Activated naive CD8-positive, alpha-beta T cell treated with anti-CD3 and anti-CD28 coated beads for 36 hours (primary cell): Measurements from ENCODE around the gene CSAG3. TPM values are rescaled to one million over a fixed set of nuclear protein-coding genes. Genes with fewer than 3 reads are reported as not detected.
"Not testable (repeated sequence)": the region's sequence is repeated elsewhere in the genome, so short reads cannot be mapped to it uniquely, and the experiment has no call there.

Experiments used
- DNase-seq: peaks from one replicate; pipeline ENCODE4 v3.0.0; 2021
- H3K27ac Mint-ChIP-seq: one replicate; pipeline ENCODE4 v1.8.0; 2022; ENCODE audit warnings: mild to moderate bottlenecking, moderate library complexity, mixed read lengths
- H3K27me3 Mint-ChIP-seq: one replicate; pipeline ENCODE4 v1.8.0; 2022; ENCODE audit warnings: mild to moderate bottlenecking, mixed read lengths
- H3K36me3 Mint-ChIP-seq: one replicate; pipeline ENCODE4 v1.8.0; 2021; ENCODE audit warnings: mild to moderate bottlenecking, mixed read lengths
- H3K4me1 Mint-ChIP-seq: one replicate; pipeline ENCODE4 v1.8.0; 2021; ENCODE audit warnings: mixed read lengths
- H3K4me3 Mint-ChIP-seq: one replicate; pipeline ENCODE4 v1.8.0; 2022; ENCODE audit warnings: mild to moderate bottlenecking, moderate library complexity, mixed read lengths
- H3K9me3 Mint-ChIP-seq: one replicate; pipeline ENCODE4 v1.8.0; 2022; ENCODE audit warnings: mixed read lengths
- total RNA-seq, 2 experiments: library from RNA; stranded (reverse); gene quantifications; one replicate each; pipeline ENCODE4 v1.2.3, GENCODE V29; 2021

CSAG3 gene
- total RNA-seq: not detected

DNA sequence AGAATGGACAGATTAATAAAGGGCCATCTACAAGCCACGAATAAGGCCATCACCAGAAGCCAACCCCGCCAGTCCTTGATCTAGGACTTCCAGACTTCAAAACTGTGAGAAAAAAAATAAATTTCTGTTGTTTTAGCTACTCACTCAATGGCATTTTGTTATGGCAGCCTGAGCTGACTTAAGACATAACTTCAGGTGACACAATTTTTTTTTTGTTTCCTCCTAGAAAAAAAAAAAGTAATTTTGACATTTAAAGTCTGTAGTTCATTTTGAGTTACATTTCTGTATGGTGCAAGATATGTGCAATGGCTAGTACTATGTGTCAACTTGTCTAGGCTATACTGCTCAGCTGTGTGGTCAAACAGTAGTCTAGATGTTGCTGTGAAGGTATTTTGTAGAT lies at the start of gene CSAG3:
Gene CSAG3, plus strand, starts transcription at position 301 of the 400 bp plus-strand sequence.
- H3K27me3 Mint-ChIP-seq, H3K9me3 Mint-ChIP-seq, H3K4me3 Mint-ChIP-seq, H3K27ac Mint-ChIP-seq, H3K4me1 Mint-ChIP-seq, DNase-seq, H3K36me3 Mint-ChIP-seq: not testable (repeated sequence)

DNA sequence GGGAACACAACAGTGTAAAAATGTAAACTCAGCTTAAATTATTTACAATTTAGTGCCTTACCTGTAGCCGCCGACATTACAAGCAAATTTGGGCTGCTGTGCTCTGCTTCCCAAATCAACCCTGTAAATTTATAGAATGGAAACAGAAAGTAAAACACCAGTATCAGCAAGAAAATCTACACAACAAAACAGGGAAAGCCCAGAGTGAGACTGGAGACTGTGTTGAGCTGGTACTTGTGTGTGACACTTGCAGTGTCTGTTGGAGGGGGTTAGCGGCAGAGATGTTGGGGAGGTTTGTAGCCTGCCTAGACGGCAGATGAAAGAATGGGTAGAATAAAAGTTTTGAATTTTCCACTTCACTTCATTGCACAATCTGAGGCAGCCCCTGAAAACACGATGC lies 45.8 kb upstream of the CSAG3 start:
- DNase-seq, H3K27me3 Mint-ChIP-seq, H3K4me3 Mint-ChIP-seq, H3K36me3 Mint-ChIP-seq, H3K9me3 Mint-ChIP-seq, H3K4me1 Mint-ChIP-seq, H3K27ac Mint-ChIP-seq: not testable (repeated sequence)

DNA sequence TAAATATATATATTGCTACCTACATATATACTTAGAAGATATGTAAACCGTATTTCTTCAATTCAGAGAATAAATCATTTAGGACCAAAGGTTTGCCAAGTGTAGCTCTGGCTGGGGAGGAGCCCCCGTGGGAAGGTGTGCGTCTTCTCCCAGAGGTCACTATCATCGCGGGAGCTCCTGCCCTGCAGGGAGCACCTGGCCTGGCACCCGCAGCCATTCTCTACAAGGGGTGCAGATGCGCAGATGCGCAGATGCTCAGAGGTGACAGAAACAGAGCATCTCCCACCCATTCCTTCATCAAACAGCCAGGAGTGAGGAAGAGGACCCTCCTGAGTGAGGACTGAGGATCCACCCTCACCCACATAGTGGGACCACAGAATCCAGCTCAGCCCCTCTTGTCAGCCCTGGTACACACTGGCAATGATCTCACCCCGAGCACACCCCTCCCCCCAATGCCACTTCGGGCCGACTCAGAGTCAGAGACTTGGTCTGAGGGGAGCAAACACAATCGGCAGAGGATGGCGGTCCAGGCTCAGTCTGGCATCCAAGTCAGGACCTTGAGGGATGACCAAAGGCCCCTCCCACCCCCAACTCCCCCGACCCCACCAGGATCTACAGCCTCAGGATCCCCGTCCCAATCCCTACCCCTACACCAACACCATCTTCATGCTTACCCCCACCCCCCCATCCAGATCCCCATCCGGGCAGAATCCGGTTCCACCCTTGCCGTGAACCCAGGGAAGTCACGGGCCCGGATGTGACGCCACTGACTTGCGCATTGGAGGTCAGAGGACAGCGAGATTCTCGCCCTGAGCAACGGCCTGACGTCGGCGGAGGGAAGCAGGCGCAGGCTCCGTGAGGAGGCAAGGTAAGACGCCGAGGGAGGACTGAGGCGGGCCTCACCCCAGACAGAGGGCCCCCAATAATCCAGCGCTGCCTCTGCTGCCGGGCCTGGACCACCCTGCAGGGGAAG lies 44.9 kb upstream of the CSAG3 start, which contains the start of gene MAGEA2B:
Gene MAGEA2B, plus strand, starts transcription at position 814 of the 973 bp plus-strand sequence. CDS start 2,479 bp downstream, outside the sequence.
- not testable (repeated sequence) for DNase-seq, H3K4me1 Mint-ChIP-seq, H3K4me3 Mint-ChIP-seq, H3K36me3 Mint-ChIP-seq, H3K27me3 Mint-ChIP-seq, H3K9me3 Mint-ChIP-seq, H3K27ac Mint-ChIP-seq

DNA sequence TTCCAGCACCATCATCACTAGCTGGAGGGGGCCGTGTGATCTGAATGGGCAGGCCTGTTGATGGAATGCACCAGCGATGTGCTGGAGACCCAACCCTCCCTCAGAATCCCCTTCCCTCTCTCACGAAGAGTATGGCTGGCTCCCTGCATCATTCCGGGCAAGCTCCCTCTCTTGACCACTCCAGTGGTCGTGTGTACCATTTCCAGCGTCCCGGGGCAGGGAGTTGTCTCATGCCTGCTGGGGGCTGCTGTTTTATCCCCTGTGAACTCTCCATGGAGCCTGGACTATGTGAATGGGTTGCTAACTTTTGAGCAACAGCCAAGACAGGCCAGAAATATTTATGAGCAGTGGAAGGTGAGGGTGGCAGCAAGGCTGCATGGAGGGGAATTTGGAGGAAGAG lies 33.6 kb upstream of the CSAG3 start:
- Mint-ChIP-seq H3K9me3 (no peaks in the 10 kb centered on the region), H3K27me3 (peaks cover 4% of the 10 kb centered on the region), H3K36me3 (no peaks in the 10 kb centered on the region), H3K27ac (no peak overlapping the region), H3K4me3 (no peak overlapping the region), H3K4me1 (no peaks in the 10 kb centered on the region)
- DNase-seq: no peak

DNA sequence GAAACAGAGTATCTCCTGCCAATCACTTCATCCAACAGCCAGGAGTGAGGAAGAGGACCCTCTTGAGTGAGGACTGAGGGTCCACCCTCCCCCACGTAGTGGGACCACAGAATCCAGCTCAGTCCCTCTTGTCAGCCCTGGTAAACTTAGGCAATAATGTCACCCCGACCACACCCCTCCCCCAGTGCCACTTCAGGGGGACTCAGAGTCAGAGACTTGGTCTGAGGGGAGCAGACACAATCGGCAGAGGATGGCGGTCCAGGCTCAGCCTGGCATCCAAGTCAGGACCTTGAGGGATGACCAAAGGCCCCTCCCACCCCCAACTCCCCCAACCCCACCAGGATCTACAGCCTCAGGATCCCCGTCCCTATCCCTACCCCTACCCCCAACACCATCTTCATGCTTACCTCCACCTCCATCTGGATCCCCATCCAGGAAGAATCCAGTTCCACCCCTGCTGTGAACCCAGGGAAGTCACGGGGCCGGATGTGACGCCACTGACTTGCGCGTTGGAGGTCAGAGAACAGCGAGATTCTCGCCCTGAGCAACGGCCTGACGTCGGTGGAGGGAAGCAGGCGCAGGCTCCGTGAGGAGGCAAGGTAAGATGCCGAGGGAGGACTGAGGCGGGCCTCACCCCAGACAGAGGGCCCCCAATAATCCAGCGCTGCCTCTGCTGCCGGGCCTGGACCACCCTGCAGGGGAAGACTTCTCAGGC lies 25.6 kb upstream of the CSAG3 start, which contains the start of the genes CSAG1 and MAGEA12:
Gene CSAG1, minus strand, starts transcription at position 461 of the 715 bp plus-strand sequence. CDS start 1,261 bp downstream, outside the sequence.
Gene MAGEA12, plus strand, starts transcription at position 497 of the 715 bp plus-strand sequence. CDS start 2,405 bp downstream, outside the sequence.
- Mint-ChIP-seq H3K4me3 (no peak within 1 kb of the TSS), H3K27me3 (no peaks in the 10 kb centered on the region), H3K4me1 (no peaks in the 10 kb centered on the region), H3K36me3 (no peaks in the 10 kb centered on the region), H3K9me3 (no peaks in the 10 kb centered on the region), H3K27ac (no peak within 1 kb of the TSS)
- DNase-seq: no peak

DNA sequence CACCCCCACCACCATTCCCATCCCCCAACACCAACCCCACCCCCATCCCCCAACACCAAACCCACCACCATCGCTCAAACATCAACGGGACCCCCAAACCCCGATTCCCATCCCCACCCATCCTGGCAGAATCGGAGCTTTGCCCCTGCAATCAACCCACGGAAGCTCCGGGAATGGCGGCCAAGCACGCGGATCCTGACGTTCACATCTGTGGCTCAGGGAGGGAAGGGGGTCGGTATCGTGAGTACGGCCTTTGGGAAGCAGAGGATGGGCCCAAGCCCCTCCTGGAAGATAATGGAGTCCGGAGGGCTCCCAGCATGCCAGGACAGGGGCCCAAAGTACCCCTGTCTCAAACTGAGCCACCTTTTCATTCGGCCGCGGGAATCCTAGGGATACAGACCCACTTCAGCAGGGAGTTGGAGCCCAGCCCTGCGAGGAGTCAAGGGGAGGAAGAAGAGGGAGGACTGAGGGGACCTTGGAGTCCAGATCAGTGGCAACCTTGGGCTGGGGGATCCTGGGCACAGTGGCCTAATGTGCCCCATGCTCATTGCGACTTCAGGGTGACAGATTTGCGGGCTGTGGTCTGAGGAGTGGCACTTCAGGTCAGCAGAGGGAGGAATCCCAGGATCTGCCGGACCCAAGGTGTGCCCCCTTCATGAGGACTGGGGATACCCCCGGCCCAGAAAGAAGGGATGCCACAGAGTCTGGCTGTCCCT lies 24.7 kb upstream of the CSAG3 start:
- H3K27me3 Mint-ChIP-seq, H3K36me3 Mint-ChIP-seq, H3K27ac Mint-ChIP-seq: not testable (repeated sequence)

DNA sequence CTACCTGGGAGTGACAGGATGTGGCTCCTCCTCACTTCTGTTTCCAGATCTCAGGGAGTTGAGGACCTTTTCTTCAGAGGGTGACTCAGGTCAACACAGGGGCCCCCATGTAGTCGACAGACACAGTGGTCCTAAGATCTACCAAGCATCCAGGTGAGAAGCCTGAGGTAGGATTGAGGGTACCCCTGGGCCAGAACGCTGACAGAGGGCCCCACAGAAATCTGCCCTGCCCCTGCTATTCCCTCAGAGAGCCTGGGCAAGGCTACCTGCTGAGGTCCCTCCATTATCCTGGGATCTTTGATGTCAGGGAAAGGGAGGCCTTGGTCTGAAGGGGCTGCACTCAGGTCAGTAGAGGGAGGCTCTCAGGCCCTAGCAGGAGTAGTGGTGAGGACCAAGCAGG lies 23.9 kb upstream of the CSAG3 start:
- DNase-seq: no peak
- H3K27me3 Mint-ChIP-seq: no peaks in the 10 kb centered on the region
- H3K36me3 Mint-ChIP-seq: no peaks in the 10 kb centered on the region
- no peak overlapping the region for H3K27ac Mint-ChIP-seq
- no peaks in the 10 kb centered on the region for H3K4me1 Mint-ChIP-seq
- no peak overlapping the region for H3K4me3 Mint-ChIP-seq
- no peaks in the 10 kb centered on the region for H3K9me3 Mint-ChIP-seq

More for the DNA sequence above, 24.7 kb upstream of the CSAG3 start:
- H3K4me1 Mint-ChIP-seq, H3K4me3 Mint-ChIP-seq, DNase-seq, H3K9me3 Mint-ChIP-seq: not testable (repeated sequence)

DNA sequence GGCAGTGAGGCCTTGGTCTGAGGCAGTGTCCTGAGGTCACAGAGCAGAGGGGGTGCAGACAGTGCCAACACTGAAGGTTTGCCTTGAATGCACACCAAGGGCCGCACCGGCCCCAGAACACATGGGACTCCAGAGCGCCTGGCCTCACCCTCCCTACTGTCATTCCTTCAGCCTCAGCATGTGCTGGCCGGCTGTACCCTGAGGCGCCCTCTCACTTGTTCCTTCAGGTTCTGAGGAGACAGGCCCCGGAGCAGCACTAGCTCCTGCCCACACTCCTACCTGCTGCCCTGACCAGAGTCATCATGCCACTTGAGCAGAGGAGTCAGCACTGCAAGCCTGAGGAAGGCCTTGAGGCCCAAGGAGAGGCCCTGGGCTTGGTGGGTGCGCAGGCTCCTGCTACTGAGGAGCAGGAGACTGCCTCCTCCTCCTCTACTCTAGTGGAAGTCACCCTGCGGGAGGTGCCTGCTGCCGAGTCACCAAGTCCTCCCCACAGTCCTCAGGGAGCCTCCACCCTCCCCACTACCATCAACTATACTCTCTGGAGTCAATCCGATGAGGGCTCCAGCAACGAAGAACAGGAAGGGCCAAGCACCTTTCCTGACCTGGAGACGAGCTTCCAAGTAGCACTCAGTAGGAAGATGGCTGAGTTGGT lies 23.0 kb upstream of the CSAG3 start:
- no peaks in the 10 kb centered on the region for H3K4me1 Mint-ChIP-seq
- no peaks in the 10 kb centered on the region for H3K27me3 Mint-ChIP-seq
- H3K36me3 Mint-ChIP-seq: no peaks in the 10 kb centered on the region

DNA sequence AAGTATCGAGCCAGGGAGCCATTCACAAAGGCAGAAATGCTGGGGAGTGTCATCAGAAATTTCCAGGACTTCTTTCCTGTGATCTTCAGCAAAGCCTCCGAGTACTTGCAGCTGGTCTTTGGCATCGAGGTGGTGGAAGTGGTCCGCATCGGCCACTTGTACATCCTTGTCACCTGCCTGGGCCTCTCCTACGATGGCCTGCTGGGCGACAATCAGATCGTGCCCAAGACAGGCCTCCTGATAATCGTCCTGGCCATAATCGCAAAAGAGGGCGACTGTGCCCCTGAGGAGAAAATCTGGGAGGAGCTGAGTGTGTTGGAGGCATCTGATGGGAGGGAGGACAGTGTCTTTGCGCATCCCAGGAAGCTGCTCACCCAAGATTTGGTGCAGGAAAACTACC lies 22.5 kb upstream of the CSAG3 start:
- not testable (repeated sequence) for H3K4me3 Mint-ChIP-seq, H3K27ac Mint-ChIP-seq, H3K9me3 Mint-ChIP-seq, H3K4me1 Mint-ChIP-seq, H3K36me3 Mint-ChIP-seq, H3K27me3 Mint-ChIP-seq, DNase-seq

More for the DNA sequence above, 23.0 kb upstream of the CSAG3 start:
- Mint-ChIP-seq H3K27ac (no peak overlapping the region), H3K4me3 (no peak overlapping the region), H3K9me3 (no peaks in the 10 kb centered on the region)
- no peak for DNase-seq

DNA sequence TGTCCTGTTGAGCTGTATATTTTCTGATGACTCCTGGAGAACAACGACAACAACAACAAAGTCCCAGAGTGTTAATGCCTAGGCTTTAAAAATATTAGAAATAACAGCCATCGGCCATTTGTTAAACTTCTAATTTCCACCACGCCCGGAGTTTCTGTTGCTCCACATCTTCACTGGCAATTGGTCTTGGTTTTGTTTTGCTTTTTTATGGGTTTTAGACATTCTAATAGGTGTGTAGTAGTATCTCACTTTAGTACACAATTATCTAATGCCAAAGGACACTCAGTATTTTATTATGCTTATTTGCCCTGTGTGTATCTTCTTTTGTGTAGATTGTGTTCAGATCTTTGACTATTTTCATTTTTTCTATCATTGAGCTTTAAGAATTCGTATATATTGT lies 20.5 kb upstream of the CSAG3 start:
- H3K27ac Mint-ChIP-seq: no peak overlapping the region
- no peaks in the 10 kb centered on the region for H3K9me3 Mint-ChIP-seq
- no peak overlapping the region for H3K4me3 Mint-ChIP-seq
- DNase-seq: no peak
- H3K4me1 Mint-ChIP-seq: no peaks in the 10 kb centered on the region
- no peaks in the 10 kb centered on the region for H3K27me3 Mint-ChIP-seq
- H3K36me3 Mint-ChIP-seq: no peaks in the 10 kb centered on the region

DNA sequence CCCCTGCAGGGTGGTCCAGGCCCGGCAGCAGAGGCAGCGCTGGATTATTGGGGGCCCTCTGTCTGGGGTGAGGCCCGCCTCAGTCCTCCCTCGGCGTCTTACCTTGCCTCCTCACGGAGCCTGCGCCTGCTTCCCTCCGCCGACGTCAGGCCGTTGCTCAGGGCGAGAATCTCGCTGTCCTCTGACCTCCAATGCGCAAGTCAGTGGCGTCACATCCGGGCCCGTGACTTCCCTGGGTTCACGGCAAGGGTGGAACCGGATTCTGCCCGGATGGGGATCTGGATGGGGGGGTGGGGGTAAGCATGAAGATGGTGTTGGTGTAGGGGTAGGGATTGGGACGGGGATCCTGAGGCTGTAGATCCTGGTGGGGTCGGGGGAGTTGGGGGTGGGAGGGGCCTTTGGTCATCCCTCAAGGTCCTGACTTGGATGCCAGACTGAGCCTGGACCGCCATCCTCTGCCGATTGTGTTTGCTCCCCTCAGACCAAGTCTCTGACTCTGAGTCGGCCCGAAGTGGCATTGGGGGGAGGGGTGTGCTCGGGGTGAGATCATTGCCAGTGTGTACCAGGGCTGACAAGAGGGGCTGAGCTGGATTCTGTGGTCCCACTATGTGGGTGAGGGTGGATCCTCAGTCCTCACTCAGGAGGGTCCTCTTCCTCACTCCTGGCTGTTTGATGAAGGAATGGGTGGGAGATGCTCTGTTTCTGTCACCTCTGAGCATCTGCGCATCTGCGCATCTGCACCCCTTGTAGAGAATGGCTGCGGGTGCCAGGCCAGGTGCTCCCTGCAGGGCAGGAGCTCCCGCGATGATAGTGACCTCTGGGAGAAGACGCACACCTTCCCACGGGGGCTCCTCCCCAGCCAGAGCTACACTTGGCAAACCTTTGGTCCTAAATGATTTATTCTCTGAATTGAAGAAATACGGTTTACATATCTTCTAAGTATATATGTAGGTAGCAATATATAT lies 5.0 kb upstream of the CSAG3 start, which contains the start of gene MAGEA2:
Gene MAGEA2, minus strand, starts transcription at position 157 of the 965 bp plus-strand sequence. CDS start 2,479 bp downstream, outside the sequence.
- H3K27me3 Mint-ChIP-seq, H3K36me3 Mint-ChIP-seq, H3K9me3 Mint-ChIP-seq, H3K4me3 Mint-ChIP-seq, DNase-seq, H3K27ac Mint-ChIP-seq, H3K4me1 Mint-ChIP-seq: not testable (repeated sequence)

DNA sequence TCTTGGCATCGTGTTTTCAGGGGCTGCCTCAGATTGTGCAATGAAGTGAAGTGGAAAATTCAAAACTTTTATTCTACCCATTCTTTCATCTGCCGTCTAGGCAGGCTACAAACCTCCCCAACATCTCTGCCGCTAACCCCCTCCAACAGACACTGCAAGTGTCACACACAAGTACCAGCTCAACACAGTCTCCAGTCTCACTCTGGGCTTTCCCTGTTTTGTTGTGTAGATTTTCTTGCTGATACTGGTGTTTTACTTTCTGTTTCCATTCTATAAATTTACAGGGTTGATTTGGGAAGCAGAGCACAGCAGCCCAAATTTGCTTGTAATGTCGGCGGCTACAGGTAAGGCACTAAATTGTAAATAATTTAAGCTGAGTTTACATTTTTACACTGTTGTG lies 4.1 kb upstream of the CSAG3 start:
- DNase-seq, H3K27ac Mint-ChIP-seq, H3K4me3 Mint-ChIP-seq, H3K27me3 Mint-ChIP-seq, H3K9me3 Mint-ChIP-seq, H3K4me1 Mint-ChIP-seq, H3K36me3 Mint-ChIP-seq: not testable (repeated sequence)

DNA sequence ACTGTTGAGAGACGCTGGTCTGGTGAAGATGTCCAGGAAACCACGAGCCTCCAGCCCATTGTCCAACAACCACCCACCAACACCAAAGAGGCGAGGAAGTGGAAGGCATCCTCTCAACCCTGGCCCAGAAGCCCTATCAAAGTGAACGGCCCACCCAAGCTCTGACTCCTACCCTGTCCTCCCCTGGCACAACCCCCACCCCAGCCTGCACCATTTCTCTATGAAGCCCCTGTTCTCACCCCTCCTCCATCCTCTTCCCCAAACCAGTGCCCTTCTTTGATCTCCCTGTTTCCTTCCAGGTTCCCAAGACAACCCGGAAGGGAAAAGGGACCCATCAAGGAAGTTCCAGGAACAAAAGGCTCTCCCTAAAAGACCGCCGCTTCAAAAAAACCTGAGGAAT lies 526 bp downstream of the CSAG3 start:
- not testable (repeated sequence) for H3K36me3 Mint-ChIP-seq, H3K27me3 Mint-ChIP-seq, DNase-seq, H3K4me3 Mint-ChIP-seq, H3K27ac Mint-ChIP-seq, H3K9me3 Mint-ChIP-seq, H3K4me1 Mint-ChIP-seq
